GM18520 (cell line): ENCODE results near the gene DTNB.
"Not testable (repeated sequence)": the region's sequence is repeated elsewhere in the genome, so short reads cannot be mapped to it uniquely, and the experiment has no call there.

Experiments used
- ATAC-seq: cut with Tn5 transposase; IDR thresholded peaks from one replicate; pipeline ENCODE4 v1.9.1; 2021; ENCODE audit not compliant: unreplicated experiment

The DTNB gene

GRCh38 chr2:25426326-25426725, 247.1 kb downstream of the DTNB start:
- ATAC-seq = no peak

- ATAC-seq = no peak
Observed at GRCh38 chr2:25424426-25425028, 248.8 kb downstream of the DTNB start.

- peak; percentile 29 for ATAC-seq
Observed at GRCh38 chr2:25421820-25422411, 251.5 kb downstream of the DTNB start.

- no peak for ATAC-seq
Observed at GRCh38 chr2:25421289-25421688, 252.1 kb downstream of the DTNB start.

GRCh38 chr2:25420820-25421237, 252.5 kb downstream of the DTNB start:
- ATAC-seq = peak; percentile 28

- peak; percentile 62 for ATAC-seq
Observed at GRCh38 chr2:25419678-25420242, 253.6 kb downstream of the DTNB start.

- no peak for ATAC-seq
Observed at GRCh38 chr2:25418944-25419677, 254.3 kb downstream of the DTNB start.

GRCh38 chr2:25417715-25418369, 255.5 kb downstream of the DTNB start:
- no peak for ATAC-seq

- ATAC-seq = no peak
Observed at GRCh38 chr2:25416674-25417073, 256.7 kb downstream of the DTNB start.

- no peak for ATAC-seq
Observed at GRCh38 chr2:25414781-25415180, 258.6 kb downstream of the DTNB start.

GRCh38 chr2:25413409-25413808, 260.0 kb downstream of the DTNB start:
- ATAC-seq = not testable (repeated sequence)

GRCh38 chr2:25411753-25412152, 261.6 kb downstream of the DTNB start:
- no peak for ATAC-seq

GRCh38 chr2:25411281-25411680, 262.1 kb downstream of the DTNB start:
- no peak for ATAC-seq

- ATAC-seq = no peak
Observed at GRCh38 chr2:25410370-25410769, 263.0 kb downstream of the DTNB start.

- ATAC-seq = no peak
Observed at GRCh38 chr2:25409468-25409867, 263.9 kb downstream of the DTNB start.

- no peak for ATAC-seq
Observed at GRCh38 chr2:25409044-25409443, 264.3 kb downstream of the DTNB start.

GRCh38 chr2:25405611-25406295, 267.6 kb downstream of the DTNB start:
- ATAC-seq = no peak

GRCh38 chr2:25403120-25403760, 270.1 kb downstream of the DTNB start:
- peak; percentile 49 for ATAC-seq

- ATAC-seq = peak; percentile 41
Observed at GRCh38 chr2:25402477-25402876, 270.9 kb downstream of the DTNB start.

- ATAC-seq = no peak
Observed at GRCh38 chr2:25401307-25402026, 271.9 kb downstream of the DTNB start.
